Measurements from ENCODE around the gene ADAMTSL1. TPM values are rescaled to one million over a fixed set of nuclear protein-coding genes. Genes with fewer than 3 reads are reported as not detected.

The ADAMTSL1 gene
- total RNA-seq, 4 donors from 2014 or later = 13.3 to 39.7 (median 27.2) TPM

DNA sequence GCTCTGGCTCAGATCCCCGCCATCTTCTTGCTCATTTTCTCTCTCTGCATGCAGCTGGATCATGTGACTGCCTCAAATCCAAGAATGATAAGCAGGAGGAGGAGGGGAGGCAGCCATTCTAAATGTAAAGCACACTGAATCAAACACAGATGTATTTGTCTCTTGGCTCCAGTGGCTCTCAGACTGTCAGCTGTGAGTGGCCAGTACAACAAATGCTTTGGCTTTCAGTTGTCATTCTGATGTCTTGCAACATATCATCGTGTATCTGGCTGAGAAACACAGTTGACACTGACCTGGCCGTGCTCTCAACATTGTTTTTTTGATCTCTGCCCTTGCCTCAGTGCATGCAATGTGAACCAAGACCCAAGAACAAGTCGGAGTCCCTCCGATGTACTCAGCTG, 233.1 kb downstream of the ADAMTSL1 start:
- in situ Hi-C loops (cut with MboI; ENCODE audit: low pct_ligation_motif_present in 1 of 4, low pct_unique_long_range_greater_than_20kb in 1 of 4, low sequenced_read_pairs in 3 of 4) = no loop called here
- H3K36me3 ChIP-seq = no peaks in the 10 kb centered on the region
- DNase-seq = no peak

DNA sequence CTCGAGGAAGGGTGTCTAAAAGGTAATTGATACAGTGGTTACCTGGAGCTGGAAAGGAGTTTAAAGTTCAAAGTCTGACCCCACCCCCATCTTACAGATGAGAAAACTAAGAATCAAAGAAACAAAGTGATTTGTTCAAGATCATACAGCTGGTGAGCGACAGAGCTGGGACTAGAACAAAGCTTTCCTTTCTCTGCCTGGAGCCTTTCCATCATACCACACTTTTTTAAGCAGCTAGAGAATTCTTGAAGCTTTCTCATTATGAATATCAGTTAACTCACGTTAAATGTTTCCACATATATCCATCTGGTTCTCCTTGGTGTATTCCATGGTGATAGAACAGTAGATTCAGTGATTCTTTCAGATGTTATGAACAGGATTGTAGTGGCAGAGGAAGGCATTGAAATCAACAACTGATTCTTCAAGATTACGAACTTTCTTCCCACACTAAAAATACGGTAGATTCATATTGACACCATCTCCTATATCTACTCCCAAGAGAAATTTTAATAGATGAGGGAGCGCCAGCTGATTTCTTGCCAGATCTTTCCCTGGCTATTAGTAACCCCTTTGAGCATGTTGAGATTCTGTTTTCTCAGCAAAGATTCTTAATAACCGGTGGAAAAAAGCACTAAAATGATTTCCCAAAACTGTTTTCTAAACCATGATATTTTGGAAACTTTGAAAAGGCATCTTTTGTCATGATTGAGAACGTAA, 233.7 kb downstream of the ADAMTSL1 start:
- TF ChIP-seq POLR2A (IDR thresholded peaks at IDR 0.05) (no peak), EP300 (IDR thresholded peaks at IDR 0.05; ENCODE audit: low read depth) (no peak), POLR2AphosphoS5 (IDR thresholded peaks at IDR 0.05) (no peak)
- TF ChIP-seq, protein P1, sequence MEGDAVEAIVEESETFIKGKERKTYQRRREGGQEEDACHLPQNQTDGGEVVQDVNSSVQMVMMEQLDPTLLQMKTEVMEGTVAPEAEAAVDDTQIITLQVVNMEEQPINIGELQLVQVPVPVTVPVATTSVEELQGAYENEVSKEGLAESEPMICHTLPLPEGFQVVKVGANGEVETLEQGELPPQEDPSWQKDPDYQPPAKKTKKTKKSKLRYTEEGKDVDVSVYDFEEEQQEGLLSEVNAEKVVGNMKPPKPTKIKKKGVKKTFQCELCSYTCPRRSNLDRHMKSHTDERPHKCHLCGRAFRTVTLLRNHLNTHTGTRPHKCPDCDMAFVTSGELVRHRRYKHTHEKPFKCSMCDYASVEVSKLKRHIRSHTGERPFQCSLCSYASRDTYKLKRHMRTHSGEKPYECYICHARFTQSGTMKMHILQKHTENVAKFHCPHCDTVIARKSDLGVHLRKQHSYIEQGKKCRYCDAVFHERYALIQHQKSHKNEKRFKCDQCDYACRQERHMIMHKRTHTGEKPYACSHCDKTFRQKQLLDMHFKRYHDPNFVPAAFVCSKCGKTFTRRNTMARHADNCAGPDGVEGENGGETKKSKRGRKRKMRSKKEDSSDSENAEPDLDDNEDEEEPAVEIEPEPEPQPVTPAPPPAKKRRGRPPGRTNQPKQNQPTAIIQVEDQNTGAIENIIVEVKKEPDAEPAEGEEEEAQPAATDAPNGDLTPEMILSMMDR (IDR thresholded peaks at IDR 0.05) = no peak
- in situ Hi-C loops (cut with MboI; ENCODE audit: low pct_ligation_motif_present in 1 of 4, low pct_unique_long_range_greater_than_20kb in 1 of 4, low sequenced_read_pairs in 3 of 4) = no loop called here
- Histone ChIP-seq H3K27ac (no peak overlapping the region), H3K4me3 (no peak overlapping the region), H3K4me1 (peaks cover 0 to 18% (median 0%) of the 10 kb centered on the region in 4 donors), H3K36me3 (no peaks in the 10 kb centered on the region), H3K9me3 (no peaks in the 10 kb centered on the region), H3K27me3 (no peaks in the 10 kb centered on the region)
- WGBS, 2 donors (ENCODE audit: low coverage in 1 of 2) = 69 to 76% methylated on average over 7 to 8 of the region's 8 CpGs
- no peak for DNase-seq
- intact Hi-C loops (cut with DNase I; ENCODE audit: low total_unique reads) = no loop called here

More for the DNA sequence above, 233.1 kb downstream of the ADAMTSL1 start:
- H3K27me3 ChIP-seq = no peaks in the 10 kb centered on the region
- WGBS, 2 donors (ENCODE audit: low coverage in 1 of 2) = 44 to 64% methylated on average over 1 to 5 of the region's 5 CpGs
- intact Hi-C loops (cut with DNase I; ENCODE audit: low total_unique reads) = no loop called here
- H3K4me1 ChIP-seq = peaks cover 0 to 18% (median 0%) of the 10 kb centered on the region in 4 donors
- no peak overlapping the region for H3K27ac ChIP-seq
- no peak overlapping the region for H3K4me3 ChIP-seq
- TF ChIP-seq POLR2AphosphoS5 (IDR thresholded peaks at IDR 0.05) (no peak), EP300 (IDR thresholded peaks at IDR 0.05; ENCODE audit: low read depth) (no peak), POLR2A (IDR thresholded peaks at IDR 0.05) (no peak)
- TF ChIP-seq, protein P1 (IDR thresholded peaks at IDR 0.05) = no peak
- no peaks in the 10 kb centered on the region for H3K9me3 ChIP-seq

DNA sequence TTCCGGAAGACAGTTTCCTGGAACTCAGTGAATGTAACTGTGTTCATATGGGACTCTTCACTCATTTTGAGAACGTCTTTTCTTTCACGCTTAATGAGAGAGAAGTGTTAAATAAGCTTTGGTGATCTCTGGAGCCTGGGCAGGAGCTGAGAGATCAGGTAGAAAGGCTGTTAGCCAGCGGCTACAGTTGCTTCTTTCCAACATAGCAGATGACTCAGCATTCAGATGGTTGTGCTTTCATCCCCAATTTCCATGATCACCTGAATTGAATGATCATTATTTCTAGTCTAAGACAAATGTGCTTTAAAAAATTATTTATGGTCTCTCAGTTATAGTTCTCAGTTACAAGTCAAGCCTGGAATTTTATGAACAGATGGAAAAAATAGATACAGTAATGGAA, 234.5 kb downstream of the ADAMTSL1 start:
- intact Hi-C loops (cut with DNase I; ENCODE audit: low total_unique reads) (no loop called here), in situ Hi-C loops (cut with MboI; ENCODE audit: low pct_ligation_motif_present in 1 of 4, low pct_unique_long_range_greater_than_20kb in 1 of 4, low sequenced_read_pairs in 3 of 4) (no loop called here)
- Histone ChIP-seq H3K4me1 (peaks cover 0 to 18% (median 0%) of the 10 kb centered on the region in 4 donors), H3K9me3 (no peaks in the 10 kb centered on the region), H3K27ac (no peak overlapping the region), H3K36me3 (no peaks in the 10 kb centered on the region), H3K27me3 (no peaks in the 10 kb centered on the region), H3K4me3 (no peak overlapping the region)
- 87 to 90% methylated on average over 3 to 4 of the region's 4 CpGs for WGBS, 2 donors (ENCODE audit: low coverage in 1 of 2)
- DNase-seq = no peak
- no peak for TF ChIP-seq POLR2A (IDR thresholded peaks at IDR 0.05)
- TF ChIP-seq, protein P1 (IDR thresholded peaks at IDR 0.05) = no peak
- no peak for TF ChIP-seq POLR2AphosphoS5 (IDR thresholded peaks at IDR 0.05)
- TF ChIP-seq EP300 (IDR thresholded peaks at IDR 0.05; ENCODE audit: low read depth) = no peak

DNA sequence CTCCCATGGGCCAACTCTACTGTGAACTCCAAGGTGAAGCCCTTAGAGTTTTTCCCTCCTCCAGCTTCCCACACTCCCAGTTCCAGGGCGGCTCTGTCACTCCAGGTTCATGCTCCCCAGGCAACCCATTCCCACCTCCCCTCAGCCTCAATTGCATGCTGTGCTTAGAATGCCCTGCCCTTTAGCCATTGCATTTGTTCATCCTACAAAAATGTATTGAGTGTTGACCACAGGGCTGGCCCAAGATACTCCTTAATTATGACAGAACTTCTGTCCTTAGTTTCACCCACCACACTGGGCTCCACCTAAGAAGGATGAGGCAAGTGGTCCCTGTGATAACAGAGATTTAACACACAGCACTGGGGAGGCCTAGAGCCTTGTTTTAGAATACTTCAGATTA, 236.1 kb downstream of the ADAMTSL1 start:
- peaks cover 0 to 13% (median 0%) of the 10 kb centered on the region in 4 donors for H3K4me1 ChIP-seq
- 100% methylated on average over 1 of the region's 1 CpG for WGBS, 2 donors (ENCODE audit: low coverage in 1 of 2)
- no peak overlapping the region for H3K4me3 ChIP-seq
- TF ChIP-seq, protein P1 (IDR thresholded peaks at IDR 0.05) = no peak
- TF ChIP-seq POLR2AphosphoS5 (IDR thresholded peaks at IDR 0.05) (no peak), EP300 (IDR thresholded peaks at IDR 0.05; ENCODE audit: low read depth) (no peak), POLR2A (IDR thresholded peaks at IDR 0.05) (no peak)
- in situ Hi-C loops (cut with MboI; ENCODE audit: low pct_ligation_motif_present in 1 of 4, low pct_unique_long_range_greater_than_20kb in 1 of 4, low sequenced_read_pairs in 3 of 4) = no loop called here
- H3K9me3 ChIP-seq = no peaks in the 10 kb centered on the region
- intact Hi-C loops (cut with DNase I; ENCODE audit: low total_unique reads) = no loop called here
- H3K27me3 ChIP-seq = no peaks in the 10 kb centered on the region
- H3K27ac ChIP-seq = no peak overlapping the region
- no peaks in the 10 kb centered on the region for H3K36me3 ChIP-seq
- no peak for DNase-seq

All from transverse colon (tissue), 4 donors.